ENCODE results near the gene MRS2.

- no peak for TF ChIP-seq CTCF (IDR thresholded peaks at IDR 0.05)
- TF ChIP-seq EP300 (IDR thresholded peaks at IDR 0.05): no peak
Measured at GRCh38 chr6:24448396-24448795, 45.7 kb downstream of the MRS2 start.
